Caco-2 (cell line): ENCODE measurements around the gene MBTPS1. TPM values are rescaled to one million over a fixed set of nuclear protein-coding genes. Genes with fewer than 3 reads are reported as not detected.

Source experiments
- BruUV-seq: library from RNA; stranded (reverse); fragments of 400-500 nt; replicated peaks from 2 replicates; lab custom pipeline; 2021; lab: Mats Ljungman, UMichigan
- CTCF ChIA-PET: fragments of 300-600 bp; sonication (Branson Sonifier 250); formaldehyde crosslinking; loops from one replicate; lab custom pipeline; 2022; ENCODE audit warnings: antibody characterized with exemption; lab: Charles Lee
- POLR2A ChIA-PET: fragments of 300-600 bp; sonication (Branson Sonifier 250); formaldehyde crosslinking; loops from one replicate; lab custom pipeline; 2022; ENCODE audit warnings: antibody characterized with exemption; lab: Charles Lee
- DNase-seq, 2 experiments: peaks; one replicate each; pipeline versions ENCODE4 v3.0.0 to v3.0.0-alpha.2; 2020 to 2022
- H3K27me3 ChIP-seq: replicated peaks from 2 replicates; pipeline ENCODE4 v1.6.0; 2011; ENCODE audit warnings: low read length; ENCODE audit not compliant: control insufficient read depth, insufficient read depth
- H3K36me3 ChIP-seq: 2 replicates; pipeline ENCODE4 v1.5.1; 2011; ENCODE audit warnings: low read length; ENCODE audit not compliant: control insufficient read depth, insufficient read depth
- H3K4me1 ChIP-seq: fragments of 250-450 bp; sonication (Bioruptor Pico); 2 replicates; pipeline ENCODE4 v1.5.1; 2020; ENCODE audit warnings: mild to moderate bottlenecking
- H3K4me3 ChIP-seq: 2 replicates; pipeline ENCODE4 v1.5.1; 2011; ENCODE audit warnings: low read depth, mild to moderate bottlenecking, control low read depth, low read length
- H3K9me3 ChIP-seq: fragments of 250-450 bp; sonication (Bioruptor Pico); 2 replicates; pipeline ENCODE4 v1.5.1; 2020; ENCODE audit warnings: mild to moderate bottlenecking, moderate library complexity
- H3K27ac Mint-ChIP-seq: one replicate; pipeline ENCODE4 v1.8.0; 2022; ENCODE audit warnings: mixed read lengths; ENCODE audit not compliant: unreplicated experiment
- H3K27me3 Mint-ChIP-seq: one replicate; pipeline ENCODE4 v1.8.0; 2022; ENCODE audit warnings: mixed read lengths; ENCODE audit not compliant: insufficient read depth, unreplicated experiment
- H3K36me3 Mint-ChIP-seq: one replicate; pipeline ENCODE4 v1.8.0; 2022; ENCODE audit warnings: mild to moderate bottlenecking, mixed read lengths; ENCODE audit not compliant: insufficient read depth, unreplicated experiment
- H3K4me1 Mint-ChIP-seq: one replicate; pipeline ENCODE4 v1.8.0; 2022; ENCODE audit warnings: low read depth, mixed read lengths; ENCODE audit not compliant: unreplicated experiment
- H3K4me3 Mint-ChIP-seq: one replicate; pipeline ENCODE4 v1.8.0; 2022; ENCODE audit warnings: mild to moderate bottlenecking, moderate library complexity, mixed read lengths; ENCODE audit not compliant: unreplicated experiment
- H3K9me3 Mint-ChIP-seq: one replicate; pipeline ENCODE4 v1.8.0; 2022; ENCODE audit warnings: mixed read lengths; ENCODE audit not compliant: unreplicated experiment
- intact Hi-C: fragments of 100-400 bp; cut with micrococcal nuclease; formaldehyde crosslinking; loops from one replicate; pipeline ENCODE4 v1.10.0; 2022; ENCODE audit not compliant: unreplicated experiment
- total RNA-seq: library from RNA; stranded (reverse); gene quantifications from 2 replicates; pipeline ENCODE4 v1.2.3, GENCODE V29; 2022
- TF ChIP-seq, protein P1 (sequence below), 2 experiments: fragments of 200-600 bp in 1 of 2; IDR thresholded peaks; 1 replicate in 1 of 2; 2 replicates in 1 of 2; pipeline versions ENCODE4 v1.5.1 to v1.8.0; 2011 to 2022; ENCODE audit warnings: antibody characterized with exemption in 1 of 2, control low read depth in 1 of 2, inconsistent platforms in 1 of 2, low read depth in 1 of 2, low read length in 1 of 2, mild to moderate bottlenecking in 1 of 2, moderate library complexity in 1 of 2; ENCODE audit not compliant: insufficient read depth in 1 of 2, severe bottlenecking in 1 of 2, unreplicated experiment in 1 of 2

The MBTPS1 gene
- total RNA-seq, 1 experiment from 2014 or later, result 96.4 TPM

DNA sequence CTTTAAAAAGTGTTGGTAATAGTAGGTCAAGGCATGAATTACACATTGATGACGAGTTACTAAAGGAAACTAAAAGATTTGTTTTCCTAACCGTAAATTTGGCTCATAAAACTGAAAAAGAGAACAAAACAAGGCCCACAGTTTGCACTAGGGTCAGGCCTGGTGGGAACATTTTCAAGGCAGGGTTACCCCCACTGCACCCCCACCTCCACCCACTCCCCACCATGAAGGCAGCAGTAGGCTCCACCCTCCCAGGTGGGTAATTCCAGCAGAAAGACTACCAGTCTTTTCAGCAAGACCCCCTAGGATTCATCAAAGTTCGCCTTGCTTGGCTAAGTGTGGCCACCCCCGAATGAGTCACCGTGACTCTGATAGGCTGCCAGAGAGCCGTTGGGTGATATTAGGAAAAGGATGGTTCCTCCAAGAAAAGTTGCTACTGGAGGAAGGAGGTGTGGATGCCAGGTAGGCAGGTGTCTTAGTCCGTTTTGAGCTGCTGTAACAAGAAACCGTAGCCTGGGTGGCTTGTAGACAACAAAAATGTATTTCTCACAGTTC is 37.0 kb upstream of the MBTPS1 start:
- H3K9me3 Mint-ChIP-seq, result no peaks in the 10 kb centered on the region
- CTCF ChIA-PET, result interaction anchor here (0.7 to 1.0 kb wide), 2 partner anchors 14 to 69 kb away, joined by 3 to 6 read pairs; no protein-coding TSS in a partner anchor
- H3K27ac Mint-ChIP-seq, result no peak overlapping the region
- intact Hi-C loops, result no loop called here
- no peak overlapping the region for H3K4me3 Mint-ChIP-seq
- no TSS peak for BruUV-seq
- no peak for DNase-seq
- H3K9me3 ChIP-seq, result no peaks in the 10 kb centered on the region
- POLR2A ChIA-PET, result no interaction called here
- H3K36me3 Mint-ChIP-seq, result no peaks in the 10 kb centered on the region
- no peaks in the 10 kb centered on the region for H3K36me3 ChIP-seq
- TF ChIP-seq, protein P1, sequence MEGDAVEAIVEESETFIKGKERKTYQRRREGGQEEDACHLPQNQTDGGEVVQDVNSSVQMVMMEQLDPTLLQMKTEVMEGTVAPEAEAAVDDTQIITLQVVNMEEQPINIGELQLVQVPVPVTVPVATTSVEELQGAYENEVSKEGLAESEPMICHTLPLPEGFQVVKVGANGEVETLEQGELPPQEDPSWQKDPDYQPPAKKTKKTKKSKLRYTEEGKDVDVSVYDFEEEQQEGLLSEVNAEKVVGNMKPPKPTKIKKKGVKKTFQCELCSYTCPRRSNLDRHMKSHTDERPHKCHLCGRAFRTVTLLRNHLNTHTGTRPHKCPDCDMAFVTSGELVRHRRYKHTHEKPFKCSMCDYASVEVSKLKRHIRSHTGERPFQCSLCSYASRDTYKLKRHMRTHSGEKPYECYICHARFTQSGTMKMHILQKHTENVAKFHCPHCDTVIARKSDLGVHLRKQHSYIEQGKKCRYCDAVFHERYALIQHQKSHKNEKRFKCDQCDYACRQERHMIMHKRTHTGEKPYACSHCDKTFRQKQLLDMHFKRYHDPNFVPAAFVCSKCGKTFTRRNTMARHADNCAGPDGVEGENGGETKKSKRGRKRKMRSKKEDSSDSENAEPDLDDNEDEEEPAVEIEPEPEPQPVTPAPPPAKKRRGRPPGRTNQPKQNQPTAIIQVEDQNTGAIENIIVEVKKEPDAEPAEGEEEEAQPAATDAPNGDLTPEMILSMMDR (IDR thresholded peaks at IDR 0.05; ENCODE audit: insufficient read depth in 1 of 2, low read depth in 1 of 2, low read length in 1 of 2, severe bottlenecking in 1 of 2, unreplicated experiment in 1 of 2), result no peak
- no peak overlapping the region for H3K4me3 ChIP-seq
- H3K27me3 ChIP-seq, result no peaks in the 10 kb centered on the region
- no peaks in the 10 kb centered on the region for H3K4me1 Mint-ChIP-seq
- H3K4me1 ChIP-seq, result no peaks in the 10 kb centered on the region
- peaks cover 29% of the 10 kb centered on the region for H3K27me3 Mint-ChIP-seq

DNA sequence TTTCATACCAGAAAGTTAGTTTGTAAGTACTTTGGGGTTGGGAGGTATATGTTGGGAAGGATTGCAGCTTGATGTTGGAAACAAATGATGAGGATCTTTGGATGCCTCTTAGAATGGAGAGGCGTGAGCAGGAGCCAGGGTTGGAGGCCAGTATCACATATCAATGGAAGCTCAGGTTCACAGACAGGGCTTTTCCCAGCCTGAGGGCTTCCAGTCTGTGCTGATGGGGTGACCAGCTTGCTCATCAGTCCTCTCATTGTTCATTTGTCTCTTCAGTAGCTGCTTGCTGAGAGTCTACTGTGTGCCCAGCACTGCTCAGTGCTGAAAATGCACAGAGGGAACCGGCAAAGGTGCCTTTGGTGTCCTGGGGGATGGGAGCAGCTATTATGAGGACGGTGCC is 34.2 kb upstream of the MBTPS1 start:
- CTCF ChIA-PET, result interaction anchor here (2.3 kb wide), 1 partner anchor 36 kb away, joined by 5 read pairs; the partner anchor contains the start of gene TAF1C
- BruUV-seq, result no TSS peak

DNA sequence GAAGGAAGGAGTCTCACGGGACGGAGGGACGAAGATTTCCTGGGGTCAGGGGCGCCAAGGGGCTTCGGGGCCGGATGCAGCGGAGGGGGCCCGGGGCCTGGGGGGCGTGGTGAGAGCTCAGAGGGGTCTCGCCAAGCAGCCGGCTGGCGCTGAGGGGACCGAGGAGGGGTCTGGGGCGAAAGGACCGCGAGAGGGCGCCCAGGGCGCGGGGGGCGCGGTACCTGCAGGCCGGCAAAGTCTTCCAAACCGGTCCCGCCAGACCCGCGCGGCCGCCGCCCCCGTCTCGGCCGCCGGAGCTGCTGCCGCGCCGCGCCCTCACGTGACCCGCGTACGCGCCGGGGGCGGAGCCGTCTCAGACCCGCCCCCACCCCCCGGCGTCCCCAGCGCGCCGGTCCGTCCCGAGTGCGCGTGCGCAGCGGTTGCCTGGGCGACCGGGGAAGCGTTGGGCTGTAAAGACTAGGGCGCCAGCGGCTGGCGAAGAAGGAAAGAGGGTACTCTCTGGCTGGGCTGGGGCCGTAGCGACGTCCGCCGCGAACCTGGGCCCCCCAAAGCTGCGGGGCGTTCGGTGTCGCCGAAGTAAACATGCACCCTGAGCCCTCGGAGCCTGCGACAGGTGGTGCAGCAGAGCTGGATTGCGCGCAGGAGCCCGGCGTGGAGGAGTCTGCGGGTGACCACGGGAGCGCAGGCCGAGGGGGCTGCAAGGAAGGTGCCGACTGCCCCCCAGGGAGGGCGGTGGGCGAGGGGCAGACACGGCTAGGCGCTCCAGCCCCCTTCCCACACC is 28.3 kb upstream of the MBTPS1 start, which contains the start of the genes DNAAF1 and HSDL1:
Gene DNAAF1 (plus strand): TSS at position 450 of the 781 bp plus-strand sequence. CDS start 133 bp downstream, at position 583.
Gene HSDL1 (minus strand): TSS at position 319 of the 781 bp plus-strand sequence. CDS start 13,856 bp downstream, outside the sequence.
- TF ChIP-seq, protein P1 (IDR thresholded peaks at IDR 0.05; ENCODE audit: insufficient read depth in 1 of 2, low read depth in 1 of 2, low read length in 1 of 2, severe bottlenecking in 1 of 2, unreplicated experiment in 1 of 2), result peak; percentile 58 to 70
- H3K9me3 ChIP-seq, result no peaks in the 10 kb centered on the region
- ChIA-PET POLR2A (interaction anchor here (1.0 to 1.2 kb wide), 2 partner anchors 11 to 28 kb away, joined by 3 to 4 read pairs; partner anchors contain the start of gene MBTPS1), CTCF (interaction anchor here (0.9 to 2.6 kb wide), 5 partner anchors 32 to 216 kb away, joined by 3 to 12 read pairs (median 3); partner anchors contain the start of gene TAF1C)
- intact Hi-C loops, result loop anchor here (1.0 kb wide), 3 partner anchors 29 to 42 kb away; partner anchors contain the start of genes MBTPS1 and TAF1C
- no peaks in the 10 kb centered on the region for H3K27me3 ChIP-seq
- Mint-ChIP-seq H3K27me3 (peaks cover 10% of the 10 kb centered on the region), H3K4me1 (peaks cover 15% of the 10 kb centered on the region), H3K4me3 (peak within 1 kb of the TSS; percentile 93), H3K9me3 (no peaks in the 10 kb centered on the region), H3K36me3 (peaks cover 16% of the 10 kb centered on the region), H3K27ac (peak within 1 kb of the TSS; percentile 88)
- H3K4me1 ChIP-seq, result no peaks in the 10 kb centered on the region
- no peaks in the 10 kb centered on the region for H3K36me3 ChIP-seq
- BruUV-seq, result no TSS peak
- peak; percentile 89 to 98 for DNase-seq
- H3K4me3 ChIP-seq, result peak within 1 kb of the TSS; percentile 64

More for the DNA sequence above, 34.2 kb upstream of the MBTPS1 start:
- peaks cover 26% of the 10 kb centered on the region for H3K27me3 Mint-ChIP-seq
- Histone ChIP-seq H3K36me3 (no peaks in the 10 kb centered on the region), H3K27me3 (no peaks in the 10 kb centered on the region), H3K4me1 (no peaks in the 10 kb centered on the region), H3K4me3 (no peak overlapping the region), H3K9me3 (no peaks in the 10 kb centered on the region)
- H3K4me1 Mint-ChIP-seq, result no peaks in the 10 kb centered on the region
- no peak overlapping the region for H3K4me3 Mint-ChIP-seq
- TF ChIP-seq, protein P1 (IDR thresholded peaks at IDR 0.05; ENCODE audit: insufficient read depth in 1 of 2, low read depth in 1 of 2, low read length in 1 of 2, severe bottlenecking in 1 of 2, unreplicated experiment in 1 of 2), result no peak
- no peaks in the 10 kb centered on the region for H3K9me3 Mint-ChIP-seq
- no peak for DNase-seq
- H3K27ac Mint-ChIP-seq, result no peak overlapping the region
- POLR2A ChIA-PET, result no interaction called here
- H3K36me3 Mint-ChIP-seq, result no peaks in the 10 kb centered on the region
- intact Hi-C loops, result no loop called here
